ENCODE measurements around the gene UNC5C. TPM values are rescaled to one million over a fixed set of nuclear protein-coding genes. Genes with fewer than 3 reads are reported as not detected.

Gene UNC5C
- total RNA-seq, 2 donors from 2014 or later: 0.13 TPM; not detected in 1

GRCh38 chr4:95499291-95499696, 49.5 kb downstream of the UNC5C start:
- Mint-ChIP-seq H3K9me3 (no peaks in the 10 kb centered on the region), H3K27me3 (no peaks in the 10 kb centered on the region), H3K4me3 (no peak overlapping the region), H3K27ac (no peak overlapping the region), H3K4me1 (no peaks in the 10 kb centered on the region), H3K36me3 (ENCODE audit: low read depth) (no peaks in the 10 kb centered on the region)
- no peak for ATAC-seq (replicated peaks)

GRCh38 chr4:95494186-95494585, 54.6 kb downstream of the UNC5C start:
- Mint-ChIP-seq H3K4me1 (no peaks in the 10 kb centered on the region), H3K4me3 (no peak overlapping the region), H3K27me3 (no peaks in the 10 kb centered on the region), H3K36me3 (ENCODE audit: low read depth) (no peaks in the 10 kb centered on the region), H3K27ac (no peak overlapping the region), H3K9me3 (no peaks in the 10 kb centered on the region)
- no peak for ATAC-seq (replicated peaks)

GRCh38 chr4:95478679-95479078, 70.1 kb downstream of the UNC5C start:
- Mint-ChIP-seq H3K4me1 (no peaks in the 10 kb centered on the region), H3K36me3 (ENCODE audit: low read depth) (no peaks in the 10 kb centered on the region), H3K9me3 (no peaks in the 10 kb centered on the region), H3K27me3 (no peaks in the 10 kb centered on the region), H3K27ac (no peak overlapping the region), H3K4me3 (no peak overlapping the region)
- no peak for ATAC-seq (replicated peaks)

DNA sequence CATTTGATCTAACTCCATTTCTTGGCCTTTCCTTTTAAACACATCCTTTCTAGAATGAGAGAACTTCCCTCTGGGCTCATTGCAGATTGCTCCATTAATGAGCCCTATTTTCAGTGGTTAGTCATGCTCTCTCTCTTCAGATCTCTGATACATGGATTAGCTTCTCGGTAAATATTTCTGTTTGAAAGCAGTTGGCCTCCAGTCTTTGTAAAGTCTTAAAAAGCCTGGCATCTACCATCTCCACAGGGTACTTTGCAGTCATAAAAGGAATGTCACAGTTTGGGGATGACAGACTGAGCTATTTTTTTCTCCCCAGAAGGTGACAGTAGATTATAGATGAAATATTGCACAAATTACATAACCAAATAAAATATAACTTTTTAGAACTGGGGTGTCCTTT, 72.7 kb downstream of the UNC5C start:
- no peak for ATAC-seq (replicated peaks)
- H3K4me3 Mint-ChIP-seq: no peak overlapping the region

DNA sequence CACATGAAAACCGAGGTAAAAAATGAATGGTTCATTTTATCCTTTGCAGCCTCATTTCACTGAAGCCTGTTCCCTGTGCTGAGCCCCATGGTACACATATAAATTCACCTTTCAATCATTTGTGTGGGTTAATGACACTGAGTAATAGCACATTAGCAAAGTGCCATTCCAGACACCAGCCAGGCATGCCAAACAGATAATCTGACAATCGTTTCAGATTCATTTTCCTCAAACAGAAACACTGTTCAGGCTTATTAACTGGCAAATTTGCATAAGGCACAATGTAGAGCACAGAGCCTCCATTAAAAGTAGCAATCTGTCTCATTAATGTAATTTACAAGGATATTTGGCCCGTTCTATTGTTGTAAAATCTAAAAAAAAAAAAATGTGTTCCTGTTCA, 76.2 kb downstream of the UNC5C start:
- Mint-ChIP-seq H3K27ac (no peak overlapping the region), H3K4me3 (no peak overlapping the region), H3K36me3 (ENCODE audit: low read depth) (no peaks in the 10 kb centered on the region), H3K4me1 (no peaks in the 10 kb centered on the region), H3K27me3 (no peaks in the 10 kb centered on the region), H3K9me3 (no peaks in the 10 kb centered on the region)
- ATAC-seq (replicated peaks): no peak

More for the DNA sequence above, 72.7 kb downstream of the UNC5C start:
- Mint-ChIP-seq H3K4me1 (no peaks in the 10 kb centered on the region), H3K27ac (no peak overlapping the region), H3K27me3 (no peaks in the 10 kb centered on the region), H3K9me3 (no peaks in the 10 kb centered on the region), H3K36me3 (ENCODE audit: low read depth) (no peaks in the 10 kb centered on the region)

DNA sequence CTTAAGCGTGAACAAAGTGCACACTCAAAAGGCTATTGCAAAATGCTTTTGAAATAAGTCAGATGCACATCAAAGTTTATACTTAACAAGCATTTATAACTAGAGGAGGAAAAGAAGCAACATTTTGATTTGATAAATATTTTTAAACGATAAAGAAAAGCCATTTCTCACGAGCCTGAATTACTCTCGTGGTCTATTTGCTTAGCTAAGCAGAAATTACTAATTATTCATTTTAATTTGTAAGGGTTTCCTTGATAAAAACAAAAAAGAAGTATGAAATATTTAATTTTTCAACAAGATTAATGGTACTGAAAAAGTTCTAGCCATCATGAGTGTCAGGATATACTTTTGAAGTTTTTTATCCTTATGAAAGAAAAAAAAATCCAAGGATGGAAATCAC, 78.2 kb downstream of the UNC5C start:
- H3K27ac Mint-ChIP-seq: no peak overlapping the region
- H3K9me3 Mint-ChIP-seq: no peaks in the 10 kb centered on the region
- H3K36me3 Mint-ChIP-seq (ENCODE audit: low read depth): no peaks in the 10 kb centered on the region
- H3K27me3 Mint-ChIP-seq: no peaks in the 10 kb centered on the region
- no peak overlapping the region for H3K4me3 Mint-ChIP-seq
- H3K4me1 Mint-ChIP-seq: no peaks in the 10 kb centered on the region
- ATAC-seq (replicated peaks): no peak

GRCh38 chr4:95469617-95470016, 79.2 kb downstream of the UNC5C start:
- Mint-ChIP-seq H3K4me1 (no peaks in the 10 kb centered on the region), H3K36me3 (ENCODE audit: low read depth) (no peaks in the 10 kb centered on the region), H3K9me3 (no peaks in the 10 kb centered on the region), H3K27me3 (no peaks in the 10 kb centered on the region), H3K27ac (no peak overlapping the region), H3K4me3 (no peak overlapping the region)
- ATAC-seq (replicated peaks): no peak

DNA sequence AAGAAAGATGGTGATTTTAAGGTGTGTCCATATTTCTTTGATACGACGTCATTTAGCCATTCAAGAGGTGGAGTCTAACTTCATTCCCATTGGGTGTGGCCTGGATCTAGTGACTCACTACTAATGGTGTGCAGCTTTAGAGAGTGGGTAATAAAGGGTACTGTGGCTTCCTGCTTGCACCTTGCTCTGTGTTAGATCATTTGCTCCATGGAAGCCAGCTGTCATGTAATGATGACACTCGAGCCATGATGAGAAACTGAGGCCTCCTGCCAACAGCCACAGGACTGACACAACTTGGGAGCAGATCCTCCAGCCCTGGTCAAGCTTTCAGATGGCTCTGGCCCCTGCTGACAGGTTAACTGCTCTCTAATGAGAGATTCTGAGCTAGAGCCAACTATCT, 82.0 kb downstream of the UNC5C start:
- Mint-ChIP-seq H3K36me3 (ENCODE audit: low read depth) (no peaks in the 10 kb centered on the region), H3K4me1 (no peaks in the 10 kb centered on the region), H3K9me3 (no peaks in the 10 kb centered on the region), H3K4me3 (no peak overlapping the region), H3K27me3 (no peaks in the 10 kb centered on the region), H3K27ac (no peak overlapping the region)
- no peak for ATAC-seq (replicated peaks)

DNA sequence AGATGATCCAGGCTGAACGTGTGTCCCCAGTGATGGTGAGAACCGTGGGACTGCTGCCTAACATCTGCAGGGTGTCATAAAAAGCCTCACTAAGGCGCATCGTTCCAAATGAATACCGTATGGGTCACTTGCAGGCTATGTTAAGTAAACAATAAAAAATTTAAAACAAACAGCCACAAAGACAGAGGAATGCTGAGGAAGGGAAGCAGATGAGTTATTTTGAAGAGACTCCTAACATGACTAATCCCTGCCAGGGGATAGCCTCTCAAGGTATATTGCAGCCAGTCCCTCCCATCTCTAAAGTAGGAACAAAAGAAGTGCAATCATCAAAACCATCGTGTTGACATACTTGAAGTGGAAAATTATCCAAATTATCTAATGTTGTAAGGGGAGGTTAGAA, 83.8 kb downstream of the UNC5C start:
- H3K4me1 Mint-ChIP-seq: no peaks in the 10 kb centered on the region

DNA sequence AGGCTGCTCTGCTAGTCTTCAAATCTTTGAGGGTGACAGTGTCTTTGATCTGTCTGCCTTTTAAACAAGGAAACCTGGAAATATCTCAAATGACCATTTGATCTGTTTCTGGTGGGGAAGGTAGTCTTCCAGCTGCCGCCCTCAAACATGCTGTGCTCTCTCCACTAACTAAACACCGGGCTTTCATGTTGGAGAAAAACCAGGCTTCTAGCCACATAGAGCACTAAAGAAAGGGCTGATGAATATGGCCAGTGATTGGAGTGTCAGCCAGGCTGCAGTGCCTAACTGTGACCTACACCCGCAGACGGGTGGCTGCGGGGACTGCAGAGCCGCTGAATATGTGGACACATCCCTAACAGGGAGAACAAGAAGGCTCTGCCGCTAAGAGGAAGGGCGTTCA, 85.9 kb downstream of the UNC5C start:
- H3K36me3 Mint-ChIP-seq (ENCODE audit: low read depth): no peaks in the 10 kb centered on the region
- no peak overlapping the region for H3K27ac Mint-ChIP-seq
- no peaks in the 10 kb centered on the region for H3K27me3 Mint-ChIP-seq
- no peaks in the 10 kb centered on the region for H3K9me3 Mint-ChIP-seq
- ATAC-seq (replicated peaks): no peak
- no peaks in the 10 kb centered on the region for H3K4me1 Mint-ChIP-seq
- H3K4me3 Mint-ChIP-seq: no peak overlapping the region

More for the DNA sequence above, 83.8 kb downstream of the UNC5C start:
- H3K36me3 Mint-ChIP-seq (ENCODE audit: low read depth): no peaks in the 10 kb centered on the region
- no peak overlapping the region for H3K27ac Mint-ChIP-seq
- no peaks in the 10 kb centered on the region for H3K9me3 Mint-ChIP-seq
- no peaks in the 10 kb centered on the region for H3K27me3 Mint-ChIP-seq
- no peak for ATAC-seq (replicated peaks)
- H3K4me3 Mint-ChIP-seq: no peak overlapping the region

GRCh38 chr4:95457353-95457752, 91.4 kb downstream of the UNC5C start:
- Mint-ChIP-seq H3K27me3 (peaks cover 7% of the 10 kb centered on the region), H3K27ac (no peak overlapping the region), H3K4me3 (no peak overlapping the region), H3K36me3 (ENCODE audit: low read depth) (no peaks in the 10 kb centered on the region), H3K9me3 (no peaks in the 10 kb centered on the region), H3K4me1 (no peaks in the 10 kb centered on the region)
- no peak for ATAC-seq (replicated peaks)

DNA sequence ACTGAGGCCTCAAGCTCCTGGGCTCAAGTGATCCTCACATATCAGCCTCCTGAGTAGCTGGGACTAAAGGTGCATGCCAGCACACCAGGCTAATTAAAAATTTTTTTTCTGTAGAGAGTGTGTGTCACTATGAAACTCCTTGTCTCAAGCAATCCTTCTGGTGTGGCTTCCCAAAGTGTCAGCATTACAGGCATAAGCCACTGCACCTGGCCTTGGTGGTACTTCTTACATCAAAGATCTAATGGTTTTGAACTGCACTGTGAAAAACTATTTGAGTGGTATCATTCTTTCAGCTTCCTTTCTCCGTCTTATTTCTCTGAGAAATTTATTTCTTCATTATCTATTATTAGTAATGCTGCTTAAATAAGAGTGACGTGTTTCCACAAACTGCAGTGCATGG, 98.5 kb downstream of the UNC5C start:
- no peaks in the 10 kb centered on the region for H3K36me3 Mint-ChIP-seq (ENCODE audit: low read depth)
- ATAC-seq (replicated peaks): no peak
- H3K4me3 Mint-ChIP-seq: no peak overlapping the region
- peaks cover 7% of the 10 kb centered on the region for H3K27me3 Mint-ChIP-seq
- no peaks in the 10 kb centered on the region for H3K9me3 Mint-ChIP-seq
- no peaks in the 10 kb centered on the region for H3K4me1 Mint-ChIP-seq
- no peak overlapping the region for H3K27ac Mint-ChIP-seq

DNA sequence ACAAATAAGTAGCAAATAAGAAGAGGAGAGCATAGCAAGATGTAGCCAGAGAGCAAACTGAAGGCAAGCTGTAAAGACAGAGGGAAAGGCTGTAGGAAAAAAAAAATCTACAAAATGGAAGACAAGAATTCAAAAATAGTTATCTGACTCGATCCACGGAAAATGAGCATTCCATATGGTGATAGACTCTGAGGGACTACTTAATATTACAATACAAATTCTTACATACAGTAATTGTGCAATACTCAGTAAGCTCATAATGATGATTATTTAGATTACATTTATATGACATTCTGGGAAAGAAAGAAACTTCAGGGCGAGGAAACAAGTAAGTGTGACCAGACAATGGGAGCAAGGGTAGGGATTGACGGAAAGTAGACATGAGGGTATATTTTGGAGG, 102.6 kb downstream of the UNC5C start:
- ATAC-seq (replicated peaks): no peak
- Mint-ChIP-seq H3K4me3 (no peak overlapping the region), H3K27me3 (no peaks in the 10 kb centered on the region), H3K4me1 (no peaks in the 10 kb centered on the region), H3K27ac (no peak overlapping the region), H3K9me3 (no peaks in the 10 kb centered on the region), H3K36me3 (ENCODE audit: low read depth) (no peaks in the 10 kb centered on the region)

GRCh38 chr4:95445251-95445650, 103.5 kb downstream of the UNC5C start:
- Mint-ChIP-seq H3K27me3 (no peaks in the 10 kb centered on the region), H3K9me3 (no peaks in the 10 kb centered on the region), H3K27ac (no peak overlapping the region), H3K4me3 (no peak overlapping the region), H3K4me1 (no peaks in the 10 kb centered on the region), H3K36me3 (ENCODE audit: low read depth) (no peaks in the 10 kb centered on the region)
- ATAC-seq (replicated peaks): no peak

- ATAC-seq (replicated peaks): no peak
- Mint-ChIP-seq H3K27ac (no peak overlapping the region), H3K9me3 (no peaks in the 10 kb centered on the region), H3K4me3 (no peak overlapping the region), H3K36me3 (ENCODE audit: low read depth) (no peaks in the 10 kb centered on the region), H3K27me3 (no peaks in the 10 kb centered on the region), H3K4me1 (no peaks in the 10 kb centered on the region)
Observed at GRCh38 chr4:95444812-95445211, 104.0 kb downstream of the UNC5C start.

DNA sequence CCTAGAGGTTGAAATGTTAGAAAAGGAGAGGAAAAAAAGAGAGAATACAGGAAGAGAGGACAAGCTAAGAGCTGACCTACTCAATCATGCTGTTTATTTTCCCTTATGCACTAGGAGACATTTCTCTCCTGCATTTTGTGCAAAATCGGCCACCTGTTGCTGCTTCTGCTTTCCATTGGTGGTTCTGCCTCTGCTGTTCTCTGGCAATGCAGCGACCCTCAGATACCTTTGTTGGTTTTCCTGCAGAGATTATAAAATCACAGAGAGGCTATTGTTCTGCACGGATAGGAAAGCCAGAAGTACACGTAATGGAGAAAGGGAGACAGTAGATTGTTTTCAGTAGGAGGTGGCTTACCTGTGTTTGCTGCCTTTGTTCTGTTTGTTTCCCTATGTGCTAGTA, 108.9 kb downstream of the UNC5C start:
- no peaks in the 10 kb centered on the region for H3K9me3 Mint-ChIP-seq
- H3K36me3 Mint-ChIP-seq (ENCODE audit: low read depth): no peaks in the 10 kb centered on the region
- H3K4me1 Mint-ChIP-seq: no peaks in the 10 kb centered on the region
- ATAC-seq (replicated peaks): no peak
- H3K27me3 Mint-ChIP-seq: no peaks in the 10 kb centered on the region
- H3K4me3 Mint-ChIP-seq: no peak overlapping the region
- no peak overlapping the region for H3K27ac Mint-ChIP-seq
